HT-29 (cell line): Measurements from ENCODE around the gene ARF6. TPM values are rescaled to one million over a fixed set of nuclear protein-coding genes. Genes with fewer than 3 reads are reported as not detected.
"Not testable (repeated sequence)": the region's sequence is repeated elsewhere in the genome, so short reads cannot be mapped to it uniquely, and the experiment has no call there.

ENCODE experiments used
- DNase-seq: peaks from one replicate; pipeline ENCODE4 v3.0.0-alpha.2; 2015; ENCODE audit warnings: low spot score
- total RNA-seq: library from RNA; depleted of rRNA; stranded (reverse); fragments of >200 nt; shearing (Covaris generic); gene quantifications from 2 replicates; pipeline ENCODE4 v1.2.3, GENCODE V29; 2014

The ARF6 gene
- total RNA-seq, 1 experiment from 2014 or later = 47.3 TPM

DNA sequence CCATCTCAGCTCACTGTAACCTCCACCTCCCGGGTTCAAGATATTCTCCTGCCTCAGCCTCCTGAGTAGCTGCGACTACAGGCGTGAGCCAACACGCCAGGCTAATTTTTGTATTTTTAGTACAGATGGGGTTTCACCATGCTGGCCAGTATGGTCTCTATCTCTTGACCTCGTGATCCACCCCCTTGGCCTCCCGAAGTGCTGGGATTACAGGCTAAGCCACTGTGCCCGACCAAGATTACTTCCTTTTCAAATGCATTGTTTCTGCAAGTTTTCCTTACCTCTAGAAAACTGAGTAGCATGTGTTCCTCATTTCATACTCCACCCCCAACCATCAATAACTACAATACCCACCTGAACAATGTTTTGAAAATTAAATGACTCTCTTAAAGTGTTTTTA, 13.1 kb downstream of the ARF6 start:
- DNase-seq = no peak

DNA sequence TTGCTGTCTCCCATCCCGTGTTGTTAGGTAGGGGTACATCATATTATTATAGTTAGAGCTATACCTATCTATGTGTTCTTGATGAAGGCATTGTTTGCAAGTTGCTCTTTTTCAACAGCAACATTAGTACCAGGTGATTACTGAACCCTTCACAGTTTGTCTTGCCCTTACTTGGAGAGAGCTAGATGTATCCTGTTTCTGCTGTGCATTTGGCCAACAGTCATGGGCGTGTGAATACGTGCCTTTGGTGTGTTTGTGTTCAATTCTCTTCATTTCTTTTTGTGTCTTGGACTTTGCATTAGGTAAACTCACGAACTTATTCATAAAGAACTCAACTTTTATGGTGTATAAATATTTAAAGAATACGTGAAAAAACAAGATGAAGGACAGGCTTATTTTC, 14.3 kb downstream of the ARF6 start:
- no peak for DNase-seq

DNA sequence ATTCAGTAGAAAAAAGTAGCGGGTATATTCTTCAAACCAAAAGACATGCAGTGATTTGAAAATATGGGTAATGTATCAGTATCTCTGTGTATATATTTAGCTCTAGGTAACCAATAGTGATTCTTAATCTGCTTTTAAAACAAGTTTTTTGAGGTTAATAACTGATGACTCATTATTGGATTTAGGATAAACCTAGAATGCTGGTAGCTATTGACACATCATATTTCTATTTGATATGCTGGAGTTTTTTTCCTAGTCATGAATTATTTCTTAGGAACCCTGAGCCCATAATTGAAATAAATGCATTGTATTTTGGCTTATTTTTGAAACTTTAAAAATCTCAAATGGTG, 15.5 kb downstream of the ARF6 start:
- DNase-seq = peak; percentile 50

DNA sequence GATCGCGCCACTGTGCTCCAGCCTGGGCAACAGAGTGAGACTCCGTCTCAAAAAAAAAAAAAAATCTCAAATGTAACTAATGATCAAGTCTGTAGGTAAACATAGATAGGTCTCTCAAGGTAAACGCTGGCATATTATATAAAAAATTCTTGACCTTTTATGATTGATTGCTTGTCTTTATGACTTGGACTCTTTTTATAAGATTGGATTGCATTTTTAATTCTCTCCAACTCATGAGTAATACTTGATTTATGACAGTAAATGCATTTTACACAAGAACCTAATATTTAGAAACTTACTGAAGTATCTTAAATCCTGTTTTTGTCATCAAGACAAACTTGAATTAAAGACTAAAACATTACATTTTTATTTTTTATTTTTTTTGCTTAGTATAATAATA, 16.1 kb downstream of the ARF6 start:
- DNase-seq = no peak

DNA sequence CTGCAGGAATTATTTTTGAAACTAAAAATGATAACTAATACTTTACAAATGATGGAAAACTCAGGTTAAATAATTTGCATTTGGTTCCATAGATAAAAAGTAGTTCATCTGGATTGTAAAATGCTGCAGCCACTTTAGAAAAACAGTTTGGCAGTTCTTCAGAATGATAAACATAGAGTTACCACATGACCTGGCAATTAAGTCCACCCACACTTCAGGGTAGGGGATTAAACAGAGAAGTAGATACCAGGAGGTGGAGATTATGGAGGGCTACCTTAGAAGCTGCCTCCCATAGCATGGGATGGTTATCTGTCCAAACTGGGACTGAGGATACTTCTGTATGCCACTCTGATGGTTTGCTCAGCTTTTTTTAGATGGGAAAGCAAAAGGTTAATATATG, 22.2 kb downstream of the ARF6 start:
- no peak for DNase-seq

DNA sequence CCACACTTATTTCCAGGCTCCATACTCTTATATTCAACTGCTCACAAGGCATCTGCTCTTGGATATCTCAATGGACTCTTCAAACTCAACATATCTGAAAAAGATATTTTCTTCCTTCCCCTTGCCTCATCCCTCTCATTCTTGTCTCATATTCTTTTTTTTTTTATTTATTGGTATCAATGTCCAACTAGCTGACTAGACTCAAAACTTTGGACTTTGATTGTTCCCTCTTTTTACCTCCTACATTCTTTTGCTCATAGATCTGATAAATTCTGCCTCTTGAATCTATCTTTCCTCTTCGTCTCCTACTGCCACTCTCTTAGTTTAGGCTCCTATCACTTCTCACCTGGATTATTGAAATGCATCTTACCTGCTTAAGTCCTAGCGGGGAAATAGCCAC, 25.8 kb downstream of the ARF6 start:
- DNase-seq = no peak

DNA sequence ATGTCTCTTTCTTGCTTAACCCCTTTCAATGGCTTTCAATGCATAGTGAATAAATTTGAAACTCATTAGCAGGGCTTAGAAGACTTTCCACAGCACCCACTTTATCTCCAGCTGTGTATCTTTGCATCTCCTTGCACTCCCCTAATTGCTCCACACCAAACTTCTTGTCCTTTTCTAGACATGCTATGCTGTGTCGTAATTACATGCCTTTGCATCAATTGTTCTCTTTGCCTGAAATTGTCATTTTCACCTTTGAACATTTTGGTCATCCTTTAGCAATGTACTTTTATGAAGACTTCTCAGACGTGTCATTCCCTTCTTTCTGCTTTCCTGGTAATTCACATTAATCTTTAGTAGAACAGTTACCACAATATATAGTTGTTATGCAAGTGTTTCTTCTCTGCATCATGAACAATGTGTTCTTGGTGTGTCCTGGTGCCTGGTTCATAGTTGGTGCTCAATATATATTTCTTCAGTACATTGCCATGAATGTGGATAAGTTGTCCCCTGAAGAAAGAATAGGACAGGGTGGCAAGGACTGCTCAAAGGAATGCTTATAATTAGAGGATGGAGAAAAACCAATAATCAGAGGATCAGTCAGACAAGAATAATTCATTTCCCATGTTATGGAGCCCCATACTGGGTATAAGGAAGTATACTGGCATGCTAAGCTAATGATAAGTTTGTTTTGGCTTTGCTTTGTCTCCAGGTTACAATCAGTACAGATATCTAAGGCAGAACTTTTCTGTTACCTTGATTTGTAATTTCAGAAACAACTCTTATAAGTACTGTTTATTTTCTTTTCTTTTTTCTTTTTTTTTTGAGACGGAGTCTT, 27.2 kb downstream of the ARF6 start:
- no peak for DNase-seq

DNA sequence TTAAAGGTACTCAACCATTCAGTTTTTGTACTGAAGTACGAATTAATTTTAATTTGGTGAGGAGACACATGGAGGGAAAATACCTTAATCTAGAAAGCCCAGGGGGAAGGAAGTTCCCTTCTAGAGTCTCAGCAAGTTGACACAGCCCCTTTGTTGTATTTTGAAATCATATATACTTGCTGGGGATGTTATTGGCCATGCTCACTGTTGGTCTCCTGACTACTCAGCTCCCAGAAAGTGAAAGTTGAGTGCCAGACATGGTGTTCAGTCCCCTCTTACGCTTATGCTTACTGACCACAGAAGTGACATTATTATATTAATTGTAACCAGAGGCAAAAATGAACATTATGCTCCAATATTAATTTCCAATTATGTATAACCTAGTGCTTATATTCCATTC, 28.1 kb downstream of the ARF6 start:
- DNase-seq = no peak

DNA sequence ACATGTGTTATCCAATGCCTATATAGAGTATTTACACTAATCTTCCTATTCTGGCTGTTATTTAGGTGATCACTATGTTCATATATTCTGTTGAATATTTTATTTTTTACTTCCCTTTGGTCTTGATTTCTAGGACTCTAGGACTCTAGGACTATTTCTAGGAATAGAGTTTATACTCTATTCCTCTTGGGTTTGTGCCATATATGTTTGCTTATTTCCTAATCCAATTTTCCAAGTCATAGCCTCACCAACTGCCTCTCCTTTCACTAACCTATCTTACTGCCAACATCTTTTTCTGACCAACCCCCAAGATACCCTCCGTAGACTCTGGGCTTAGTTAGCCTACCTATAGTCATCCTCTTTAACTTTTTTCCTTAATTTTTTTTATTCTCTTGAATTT, 28.5 kb downstream of the ARF6 start:
- no peak for DNase-seq

DNA sequence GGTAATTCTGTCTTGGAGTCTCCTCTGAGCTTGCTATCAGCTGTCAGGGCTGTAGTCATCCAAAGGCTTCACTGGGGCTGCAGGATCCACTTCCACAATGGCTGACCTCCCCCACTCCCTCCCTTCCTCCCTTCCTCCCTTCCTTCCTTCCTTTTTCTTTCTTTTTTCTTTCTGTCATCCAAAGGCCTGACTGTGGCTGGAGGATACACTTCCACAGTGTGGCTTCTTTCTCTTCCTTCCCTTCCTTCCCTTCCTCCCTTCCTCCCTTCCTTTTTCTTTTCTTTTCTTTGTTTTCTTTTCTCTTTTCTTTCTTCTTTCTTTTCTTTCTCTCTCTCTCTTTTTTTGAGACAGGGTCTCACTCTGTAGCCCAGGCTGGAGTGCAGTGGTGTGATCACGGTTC, 30.6 kb downstream of the ARF6 start:
- DNase-seq = no peak

DNA sequence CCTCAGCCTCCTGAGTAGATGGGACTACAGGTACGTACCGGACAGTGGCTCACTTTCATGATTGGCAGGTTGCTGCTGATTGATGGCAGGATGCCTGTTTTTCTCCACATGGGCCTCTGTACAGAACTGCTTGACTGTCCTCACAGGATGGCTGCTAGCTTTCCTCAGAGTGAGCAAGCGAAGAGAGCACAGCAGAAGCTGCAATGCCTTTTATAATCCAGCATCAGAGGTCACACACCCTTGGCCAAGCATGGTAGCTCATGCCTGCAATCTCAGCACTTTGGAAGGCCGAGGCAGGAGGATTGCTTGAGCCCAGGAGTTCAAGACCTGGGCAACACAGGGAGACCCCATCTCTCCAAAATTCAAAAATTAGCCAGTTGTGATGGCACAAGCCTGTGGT, 31.0 kb downstream of the ARF6 start:
- DNase-seq = no peak

DNA sequence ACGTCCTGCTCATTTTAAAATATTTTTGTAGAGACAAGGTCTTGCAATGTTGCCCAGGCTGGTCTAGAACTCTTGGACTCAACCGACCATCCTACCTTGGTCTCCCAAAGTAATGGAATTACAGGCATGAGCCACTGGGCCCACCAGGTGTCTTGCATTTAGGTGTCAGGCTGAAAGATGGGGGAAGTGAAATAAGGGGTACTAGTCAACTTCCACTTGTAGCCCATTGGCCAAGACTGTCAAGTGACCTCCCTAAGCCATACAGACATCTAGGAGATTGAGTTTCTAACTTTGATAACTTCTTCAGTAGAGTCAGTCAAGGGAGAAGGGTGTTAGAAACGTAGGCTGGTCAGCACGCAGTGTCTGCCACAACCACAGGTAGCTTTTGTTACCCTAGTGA, 32.0 kb downstream of the ARF6 start:
- DNase-seq = no peak

DNA sequence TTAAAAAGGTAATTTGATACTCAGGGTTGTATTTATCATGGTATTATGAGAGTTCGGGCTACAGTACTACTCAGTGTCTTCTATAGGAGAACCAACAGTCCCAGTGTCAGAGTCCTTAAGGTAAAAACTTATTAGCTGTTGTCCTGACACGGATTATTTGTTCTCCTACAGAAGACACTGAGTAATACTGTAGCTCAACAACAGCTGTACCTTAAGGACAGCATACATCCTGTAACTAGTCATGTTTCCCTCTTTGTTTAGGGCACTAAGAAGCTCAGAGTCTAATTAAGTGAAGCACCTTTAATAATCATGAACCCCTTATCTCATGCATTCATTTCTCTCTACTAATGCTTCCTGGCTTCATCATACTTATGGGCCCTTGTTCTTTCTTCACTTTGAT, 33.9 kb downstream of the ARF6 start:
- no peak for DNase-seq

DNA sequence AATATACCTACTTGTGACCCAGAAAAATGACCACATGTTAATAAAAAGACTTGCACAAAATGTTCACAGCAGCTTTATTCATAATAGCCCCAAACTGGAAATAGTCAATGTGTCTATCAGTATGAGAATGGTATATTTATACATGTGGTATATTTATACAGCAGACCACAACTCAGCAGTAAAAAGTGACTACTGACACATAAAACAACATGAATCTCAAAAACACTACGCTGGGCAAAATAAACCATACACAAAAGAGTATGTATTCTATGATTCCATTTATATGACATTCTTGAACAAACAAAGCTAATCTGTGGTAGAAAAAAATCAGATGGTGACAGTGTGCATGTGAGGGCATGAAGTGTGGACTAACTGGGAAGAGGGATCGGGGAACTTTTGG, 35.1 kb downstream of the ARF6 start:
- no peak for DNase-seq

DNA sequence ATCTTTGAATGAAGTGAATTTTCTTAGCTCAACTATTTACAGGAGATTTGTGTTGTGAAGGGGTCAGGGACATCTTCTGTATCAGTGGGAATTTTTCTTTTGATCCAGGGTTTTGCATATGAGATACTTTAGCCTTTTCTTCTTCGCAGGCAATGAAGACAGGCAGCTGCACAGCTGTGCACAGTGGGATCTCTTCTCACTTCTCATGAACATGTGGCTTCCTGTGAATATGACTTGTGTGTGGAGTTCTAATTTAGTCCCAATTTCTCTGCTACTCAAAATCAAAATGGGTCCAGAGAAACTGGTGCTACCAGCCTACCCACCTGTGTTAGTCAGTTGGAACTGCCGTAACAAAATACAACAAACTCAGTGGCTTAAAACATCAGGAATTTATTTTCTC, 37.8 kb downstream of the ARF6 start:
- no peak for DNase-seq

DNA sequence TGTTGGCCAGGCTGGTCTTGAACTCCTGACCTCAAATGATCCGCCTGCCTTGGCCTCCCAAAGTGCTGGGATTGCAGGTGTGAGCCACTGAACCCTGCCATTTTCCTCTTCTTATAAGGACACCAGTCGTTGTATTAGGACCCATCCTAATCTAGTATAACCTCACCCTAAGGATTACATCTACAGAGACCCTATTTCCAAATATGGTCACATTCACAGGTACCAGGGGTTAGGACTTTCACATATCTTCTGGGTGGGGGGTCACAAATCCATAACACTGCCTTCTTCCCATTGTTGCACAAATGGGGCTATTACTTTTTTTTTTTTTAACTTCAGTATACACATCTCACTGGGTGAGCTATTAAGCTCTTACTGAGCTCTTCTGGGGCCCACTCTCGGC, 38.6 kb downstream of the ARF6 start:
- DNase-seq = no peak

DNA sequence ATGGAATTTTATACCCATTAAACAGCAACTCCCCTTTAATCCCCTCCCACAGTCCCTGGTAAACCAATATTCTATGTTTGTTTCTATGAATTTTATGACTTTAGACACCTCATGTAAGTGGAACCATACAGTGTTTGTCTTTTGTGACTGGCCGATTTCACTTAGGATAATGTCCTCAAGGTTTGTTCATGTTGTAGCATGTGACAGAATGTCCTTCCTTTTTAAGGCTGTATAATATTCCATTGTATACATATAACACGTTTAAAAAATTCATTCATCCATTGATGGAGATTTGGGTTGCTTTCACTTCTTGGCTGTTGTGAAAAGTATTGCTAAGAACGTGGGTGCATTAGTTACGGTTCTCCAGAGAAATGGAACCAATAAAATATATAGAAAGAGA, 40.2 kb downstream of the ARF6 start:
- DNase-seq = no peak

DNA sequence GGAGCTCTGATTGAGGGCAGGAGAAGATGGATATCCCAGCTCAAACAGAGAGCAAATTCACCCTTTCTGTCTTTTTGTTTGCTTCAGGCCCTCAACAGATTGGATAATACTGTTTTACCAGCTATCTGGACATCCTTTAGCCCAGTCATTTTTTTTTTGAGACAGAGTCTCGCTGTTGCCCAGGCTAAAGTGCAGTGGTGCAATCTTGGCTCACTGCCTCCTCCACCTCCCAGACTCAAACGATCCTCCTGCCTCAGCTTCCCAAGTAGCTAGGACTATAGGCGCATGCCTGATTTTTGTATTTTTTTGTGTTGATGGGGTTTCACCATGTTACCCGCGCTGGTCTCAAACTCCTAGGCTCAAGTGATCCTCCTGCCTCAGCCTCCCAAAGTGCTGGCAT, 40.8 kb downstream of the ARF6 start:
- no peak for DNase-seq

DNA sequence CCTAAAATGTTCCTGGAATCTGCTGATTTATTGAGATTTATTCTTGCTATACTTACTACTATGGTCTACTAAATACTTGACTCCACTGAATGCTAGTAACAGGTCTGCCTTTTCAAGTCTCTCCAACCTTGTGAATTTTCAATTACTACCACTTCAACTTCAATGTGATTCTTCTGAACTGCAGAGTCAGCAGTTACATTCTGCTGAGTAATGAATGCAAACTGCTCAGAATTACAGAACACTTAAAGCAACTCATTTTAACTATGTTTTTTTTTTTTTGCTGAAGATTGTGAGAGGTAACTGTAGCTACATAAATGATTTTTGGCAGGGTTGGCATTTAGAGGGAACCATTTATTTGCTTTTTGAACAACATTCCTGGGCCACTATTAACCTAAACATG, 41.8 kb downstream of the ARF6 start:
- DNase-seq = no peak

DNA sequence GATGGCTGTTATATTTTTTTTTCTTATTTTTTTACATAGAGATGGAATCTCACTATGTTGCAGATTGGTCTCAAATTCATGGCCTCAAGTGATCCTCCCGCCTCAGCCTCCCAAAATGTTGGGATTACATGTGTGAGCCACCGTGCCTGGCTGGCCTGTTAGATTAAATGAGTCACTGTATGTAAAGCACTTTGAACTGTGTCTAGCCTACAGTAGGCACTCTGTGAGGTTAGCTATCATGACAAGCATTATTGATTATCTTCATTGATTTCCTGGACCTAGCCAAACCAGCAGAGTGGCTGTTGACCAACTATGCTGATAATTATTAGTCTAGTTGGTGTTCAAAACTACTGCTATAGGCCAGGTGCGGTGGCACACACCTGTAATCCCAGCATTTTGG, 42.6 kb downstream of the ARF6 start:
- no peak for DNase-seq

DNA sequence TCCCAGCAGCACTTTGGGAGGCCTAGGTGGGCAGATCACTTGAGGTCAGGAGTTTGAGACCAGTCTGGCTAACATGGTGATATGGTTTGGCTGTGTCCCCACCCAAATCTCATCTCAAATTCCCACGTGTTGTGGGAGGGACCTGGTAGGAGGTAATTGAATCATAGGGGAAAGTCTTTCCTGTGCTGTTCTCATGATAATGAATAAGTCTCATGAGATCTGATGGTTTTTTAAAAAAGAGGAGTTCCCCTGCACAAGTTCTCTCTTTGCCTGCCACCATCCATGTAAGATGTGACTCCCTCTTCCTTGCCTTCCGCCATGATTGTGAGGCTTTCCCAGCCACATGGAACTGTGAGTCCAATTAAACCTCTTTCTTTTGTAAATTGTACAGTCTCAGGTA, 43.4 kb downstream of the ARF6 start:
- not testable (repeated sequence) for DNase-seq

DNA sequence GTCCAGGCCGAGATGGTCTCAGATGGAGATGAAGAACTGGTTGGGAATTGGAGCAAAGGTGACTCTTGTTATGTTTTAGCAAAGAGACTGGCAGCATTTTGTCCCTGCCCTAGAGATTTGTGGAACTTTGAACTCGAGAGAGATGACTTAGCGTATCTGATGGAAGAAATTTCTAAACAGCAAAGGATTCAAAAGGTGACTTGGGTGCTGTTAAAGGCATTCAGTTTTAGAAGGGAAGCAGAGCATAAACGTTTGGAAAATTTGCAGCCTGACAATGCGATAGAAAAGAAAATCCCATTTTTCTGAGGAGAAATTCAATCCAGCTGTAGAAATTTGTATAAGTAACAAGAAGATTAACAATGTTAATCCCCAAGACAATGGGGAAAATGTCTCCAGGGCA, 44.0 kb downstream of the ARF6 start:
- not testable (repeated sequence) for DNase-seq

DNA sequence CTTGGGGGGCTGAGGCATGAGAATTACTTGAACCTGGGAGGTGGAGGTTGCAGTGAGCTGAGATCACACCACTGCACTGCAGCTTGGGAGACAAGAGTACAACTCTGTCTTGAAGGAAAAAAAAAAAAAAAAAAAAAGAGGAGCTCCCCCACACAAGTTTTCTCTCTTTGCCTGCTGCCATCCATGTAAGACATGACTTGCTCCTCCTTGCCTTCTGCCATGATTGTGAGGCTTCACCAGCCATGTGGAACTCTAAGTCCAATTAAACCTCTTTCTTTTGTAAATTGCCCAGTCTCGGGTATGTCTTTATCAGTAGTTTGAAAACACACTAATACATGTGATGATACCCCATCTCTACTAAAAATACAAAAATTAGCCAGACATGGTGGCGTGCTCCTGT, 46.3 kb downstream of the ARF6 start:
- not testable (repeated sequence) for DNase-seq

DNA sequence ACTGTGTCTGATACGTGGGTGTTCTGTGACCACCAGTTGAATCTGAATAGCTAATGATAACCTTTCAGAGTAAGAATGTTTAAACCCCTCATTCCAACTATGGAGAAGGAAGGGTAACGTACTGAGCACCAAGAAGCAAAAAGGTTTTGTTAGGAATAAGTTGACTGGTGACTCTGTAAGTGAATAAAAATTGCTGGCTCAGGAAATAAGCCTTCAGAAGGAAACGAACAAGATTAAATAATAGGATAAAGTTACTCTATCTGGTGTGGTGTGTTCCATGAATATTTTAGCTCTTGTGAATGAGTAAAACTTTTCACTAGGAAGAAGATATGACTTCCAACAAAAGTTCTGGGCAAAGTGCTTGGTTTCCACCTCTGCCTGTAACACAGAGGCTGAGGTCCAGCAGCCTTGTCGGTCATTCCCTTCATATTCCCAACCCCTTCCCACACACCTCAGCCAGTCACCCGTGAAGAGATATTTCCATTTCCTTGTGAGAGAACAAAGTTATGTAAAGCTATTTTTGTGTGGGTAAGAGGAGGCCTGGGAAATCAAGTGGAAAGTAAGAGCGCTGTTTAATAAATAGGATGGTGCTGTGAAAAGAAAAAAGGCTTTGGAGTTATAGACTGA, 47.1 kb downstream of the ARF6 start:
- no peak for DNase-seq
